Right lobe of liver (tissue), 6 donors: ENCODE results near the gene ZIC2. TPM values are rescaled to one million over a fixed set of nuclear protein-coding genes. Genes with fewer than 3 reads are reported as not detected.

Experiments
- ATAC-seq, 4 donors: fragments of 200-7000 bp; cut with Tn5 transposase; one replicate each; pipeline ENCODE4 v1.9.1; 2020; ENCODE audit warnings: mild to moderate bottlenecking in 4 of 4, moderate library complexity in 4 of 4
- DNase-seq, 3 donors: peaks; one replicate each; pipeline ENCODE4 v3.0.0-alpha.2; 2020
- H3K27ac ChIP-seq, 3 donors: fragments of 200-600 bp; one replicate each; pipeline ENCODE4 v1.8.0; 2022
- H3K27me3 ChIP-seq, 2 donors: fragments of 200-600 bp; one replicate each; pipeline ENCODE4 v1.8.0; 2022
- H3K36me3 ChIP-seq, 4 donors: fragments of 200-600 bp; sonication (generic) in 1 of 4; one replicate each; pipeline versions ENCODE4 v1.5.1 to v1.8.0; 2017 to 2022; ENCODE audit warnings: control low read depth in 1 of 4
- H3K4me1 ChIP-seq, 4 donors: fragments of 200-600 bp; sonication (generic) in 1 of 4; one replicate each; pipeline versions ENCODE4 v1.5.1 to v1.8.0; 2017 to 2022; ENCODE audit warnings: control low read depth in 1 of 4
- H3K4me3 ChIP-seq, 3 donors: fragments of 200-600 bp; one replicate each; pipeline ENCODE4 v1.8.0; 2022
- H3K9me3 ChIP-seq, 4 donors: fragments of 200-600 bp; sonication (generic) in 1 of 4; one replicate each; pipeline versions ENCODE4 v1.5.1 to v1.8.0; 2017 to 2022; ENCODE audit warnings: control low read depth in 1 of 4
- CTCF ChIP-seq, 4 donors: fragments of 200-600 bp in 3 of 4; fragments of 450-650 bp in 1 of 4; IDR thresholded peaks; one replicate each; pipeline versions ENCODE4 v1.5.1 to v1.8.0; 2016 to 2022; ENCODE audit warnings: antibody characterized with exemption in 4 of 4, mild to moderate bottlenecking in 2 of 4
- POLR2A ChIP-seq: fragments of 450-650 bp; IDR thresholded peaks from one replicate; pipeline ENCODE4 v1.6.1; 2017; ENCODE audit warnings: antibody characterized with exemption, mild to moderate bottlenecking
- WGBS: methylation state at CpG from one replicate; pipeline ENCODE4 v1.1.6; 2018; ENCODE audit warnings: low coverage, low lambda C conversion rate; ENCODE audit not compliant: insufficient coverage; ENCODE audit errors: missing lambda C conversion rate; 5-methylcytosine and 5-hydroxymethylcytosine counted together
- intact Hi-C, 2 donors: fragments of 100-400 bp; cut with DNase I; formaldehyde crosslinking; loops; one replicate each; pipeline versions ENCODE4 v1.11.2 to v1.14.1; 2022
- total RNA-seq, 6 experiments: library from RNA; depleted of rRNA in 2 of 6; stranded (reverse); fragments of >200 nt in 2 of 6; fragmentation: NEBNext Ultra II Directional in 3 of 6; extraction: Animal tissue kit (Norgen Biotek cat#: 25700) in 3 of 6; gene quantifications; one replicate each; pipeline versions ENCODE4 v1.1.0 to v1.2.4, GENCODE V29; 2016 to 2023
- donor health status: DM: no; HTN: yes; CAD: no.
- donor health status: DM: no; HTN: no; CAD: no.
- donor health status: DM: no; HTN: no; CAD: no.
- donor health status: DM: no; HTN: yes; CAD: no.
- donor health status: DM: no; HTN: yes; CAD: no.

Gene ZIC2
- total RNA-seq, 6 experiments from 2014 or later, result 0.24 TPM; not detected in 5

GRCh38 chr13:99985241-99985874 lies 3.8 kb downstream of the ZIC2 start:
- no peak overlapping the region for H3K27ac ChIP-seq
- no peak overlapping the region for H3K4me3 ChIP-seq
- peaks cover 0 to 13% (median 0%) of the 10 kb centered on the region in 4 donors for H3K4me1 ChIP-seq
- ATAC-seq (no peak), DNase-seq (no peak)
- no peak for TF ChIP-seq POLR2A
- no peak for TF ChIP-seq CTCF (IDR thresholded peaks at IDR 0.05)
- intact Hi-C loops, result no loop called here
- H3K9me3 ChIP-seq, result no peaks in the 10 kb centered on the region
- H3K27me3 ChIP-seq, result peaks cover 46 to 73% of the 10 kb centered on the region in 2 donors
- no peaks in the 10 kb centered on the region for H3K36me3 ChIP-seq
- 9% methylated on average over 19 of the region's 55 CpGs for WGBS

DNA sequence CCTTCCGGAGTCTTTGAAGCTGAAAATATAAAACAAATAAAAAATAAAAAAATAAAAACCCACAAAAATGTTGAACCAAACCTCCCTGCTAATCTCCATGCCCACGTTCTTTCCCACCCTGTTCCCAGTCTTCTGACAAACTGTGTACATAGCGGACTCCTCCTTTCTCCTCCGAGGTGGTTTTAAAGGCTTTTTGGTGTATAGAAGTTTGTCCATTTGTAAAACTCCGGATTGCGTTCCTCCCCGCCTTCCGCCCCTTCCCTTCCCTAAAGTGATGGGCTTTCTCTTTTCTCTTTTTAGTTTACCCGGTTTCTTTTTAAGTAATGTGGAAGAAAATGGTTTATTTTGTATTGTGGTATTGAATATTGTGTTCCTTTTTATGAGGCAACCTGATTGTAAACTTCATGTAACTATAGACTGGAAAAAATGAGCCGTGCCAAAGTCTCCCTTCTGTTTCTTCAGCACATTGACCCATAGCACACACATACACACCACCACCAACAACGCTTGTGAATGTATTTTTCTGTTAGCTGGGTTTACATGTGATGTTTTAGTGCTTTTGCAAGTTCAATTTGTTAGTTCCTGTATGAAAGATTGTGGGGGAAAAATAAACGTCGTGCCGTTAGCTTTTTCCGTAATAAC lies 4.4 kb downstream of the ZIC2 start:
- WGBS, result 19% methylated on average over 15 of the region's 15 CpGs
- H3K4me1 ChIP-seq, result peaks cover 0 to 13% (median 0%) of the 10 kb centered on the region in 4 donors

GRCh38 chr13:99986741-99987140 lies 5.2 kb downstream of the ZIC2 start:
- peaks cover 0 to 7% (median 0%) of the 10 kb centered on the region in 4 donors for H3K4me1 ChIP-seq
- 29% methylated on average over 8 of the region's 8 CpGs for WGBS
- TF ChIP-seq CTCF (IDR thresholded peaks at IDR 0.05), result no peak
- no peak for TF ChIP-seq POLR2A

More for the DNA sequence above, 4.4 kb downstream of the ZIC2 start:
- ATAC-seq, result no peak
- TF ChIP-seq CTCF (IDR thresholded peaks at IDR 0.05), result no peak
- TF ChIP-seq POLR2A, result no peak
- no peak overlapping the region for H3K27ac ChIP-seq
- H3K4me3 ChIP-seq, result no peak overlapping the region
- H3K27me3 ChIP-seq, result peaks cover 46 to 78% of the 10 kb centered on the region in 2 donors
- H3K9me3 ChIP-seq, result no peaks in the 10 kb centered on the region
- intact Hi-C loops, result no loop called here
- H3K36me3 ChIP-seq, result no peaks in the 10 kb centered on the region
- no peak for DNase-seq

DNA sequence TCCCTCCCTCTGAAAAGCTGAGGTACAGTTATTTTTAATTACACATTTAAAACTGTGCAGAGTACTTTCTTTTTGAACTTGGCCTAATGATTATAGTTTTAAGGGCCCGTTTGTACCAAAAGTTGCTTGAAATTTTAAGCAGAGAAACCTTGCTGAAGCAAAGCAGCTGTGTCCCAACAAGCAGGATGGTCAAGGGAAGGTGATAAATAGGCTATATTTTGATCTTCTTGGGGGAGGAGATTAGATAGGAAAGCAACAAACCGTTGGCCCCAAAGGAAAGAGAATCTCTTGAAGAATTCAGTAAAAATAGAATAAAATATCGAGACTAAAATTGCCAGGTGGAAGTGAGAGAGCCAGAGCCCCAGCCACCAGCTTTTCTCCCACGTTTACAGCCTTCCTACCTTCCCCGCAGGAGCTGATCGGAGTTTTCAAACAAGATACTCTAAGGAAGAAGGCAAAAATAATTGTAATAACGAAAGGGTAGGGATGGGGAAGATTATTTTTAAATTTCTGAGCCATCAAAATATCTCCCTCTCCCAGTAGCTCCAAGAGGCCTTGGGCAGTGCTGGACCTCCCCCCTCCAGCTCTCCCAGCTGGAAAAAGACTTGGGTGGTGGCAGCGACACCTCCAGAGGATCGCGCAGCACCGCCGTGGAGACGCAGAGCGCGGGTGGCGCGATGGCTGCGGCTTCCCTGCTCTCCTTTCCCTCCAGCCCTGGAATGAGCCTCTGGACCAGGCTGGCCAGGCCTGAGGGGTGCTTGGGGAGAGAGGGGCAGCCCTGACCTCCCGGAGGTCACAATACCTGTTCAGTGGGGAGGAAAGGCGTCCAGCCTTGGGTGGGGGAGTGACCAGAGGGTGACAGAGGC lies 5.8 kb downstream of the ZIC2 start:
- TF ChIP-seq CTCF (IDR thresholded peaks at IDR 0.05), result no peak
- TF ChIP-seq POLR2A, result no peak
- H3K4me3 ChIP-seq, result no peak overlapping the region
- DNase-seq, result no peak
- H3K4me1 ChIP-seq, result peaks cover 0 to under 1% (median 0%) of the 10 kb centered on the region in 4 donors
- 11% methylated on average over 8 of the region's 20 CpGs for WGBS
- intact Hi-C loops, result no loop called here
- peaks cover 53 to 92% of the 10 kb centered on the region in 2 donors for H3K27me3 ChIP-seq
- no peak for ATAC-seq
- no peaks in the 10 kb centered on the region for H3K9me3 ChIP-seq
- no peaks in the 10 kb centered on the region for H3K36me3 ChIP-seq
- no peak overlapping the region for H3K27ac ChIP-seq

More at GRCh38 chr13:99986741-99987140, 5.2 kb downstream of the ZIC2 start:
- Histone ChIP-seq H3K36me3 (no peaks in the 10 kb centered on the region), H3K4me3 (no peak overlapping the region), H3K27me3 (peaks cover 46 to 86% of the 10 kb centered on the region in 2 donors), H3K9me3 (no peaks in the 10 kb centered on the region), H3K27ac (no peak overlapping the region)
- ATAC-seq (no peak), DNase-seq (no peak)
- intact Hi-C loops, result no loop called here
